ENCODE data around the gene MYLK4.

The MYLK4 gene

GRCh38 chr6:2741756-2742155, 9.0 kb downstream of the MYLK4 start:
- no peaks in the 10 kb centered on the region for H3K79me2 ChIP-seq (ENCODE audit: insufficient read depth, low read length)
- no peaks in the 10 kb centered on the region for H4K20me1 ChIP-seq (ENCODE audit: insufficient read depth, low read length, poor library complexity, severe bottlenecking)
- no peaks in the 10 kb centered on the region for H3F3A ChIP-seq (ENCODE audit: low read depth)
- H3K9me3 ChIP-seq (ENCODE audit: insufficient read depth, low read depth, low read length) = no peaks in the 10 kb centered on the region
- H3K4me1 ChIP-seq (ENCODE audit: insufficient read depth, low read length, poor library complexity, severe bottlenecking) = peaks cover 39% of the 10 kb centered on the region
- H3K9ac ChIP-seq (ENCODE audit: low read depth, low read length, poor library complexity, severe bottlenecking) = no peak overlapping the region
- no peak overlapping the region for H2AFZ ChIP-seq (ENCODE audit: low read length)
- no peaks in the 10 kb centered on the region for H3K36me3 ChIP-seq (ENCODE audit: insufficient read depth, low read length)
- no peaks in the 10 kb centered on the region for H3K27me3 ChIP-seq (ENCODE audit: insufficient read depth, low read length, poor library complexity, severe bottlenecking)
- no peak for TF ChIP-seq EZH2phosphoT487 (IDR thresholded peaks at IDR 0.05; ENCODE audit: borderline replicate concordance)
- no peak for TF ChIP-seq CTCF (conservative IDR thresholded peaks at IDR 0.05; ENCODE audit: low read length)
- H3K4me3 ChIP-seq (ENCODE audit: low read length, poor library complexity, severe bottlenecking) = no peak overlapping the region
- H3K4me2 ChIP-seq (ENCODE audit: low read depth, low read length, poor library complexity, severe bottlenecking) = no peak overlapping the region
- no peaks in the 10 kb centered on the region for H3K9me2 ChIP-seq (replicated peaks; ENCODE audit: low read depth, low read length)

GRCh38 chr6:2740581-2740980, 10.1 kb downstream of the MYLK4 start:
- Histone ChIP-seq H3K9ac (ENCODE audit: low read depth, low read length, poor library complexity, severe bottlenecking) (no peak overlapping the region), H3K9me3 (ENCODE audit: insufficient read depth, low read depth, low read length) (no peaks in the 10 kb centered on the region), H3K36me3 (ENCODE audit: insufficient read depth, low read length) (no peaks in the 10 kb centered on the region), H2AFZ (ENCODE audit: low read length) (no peak overlapping the region; the same call in 1 of the 2 replicates), H3K4me2 (ENCODE audit: low read depth, low read length, poor library complexity, severe bottlenecking) (no peak overlapping the region), H3K27me3 (ENCODE audit: insufficient read depth, low read length, poor library complexity, severe bottlenecking) (no peaks in the 10 kb centered on the region), H3K79me2 (ENCODE audit: insufficient read depth, low read length) (no peaks in the 10 kb centered on the region), H3F3A (ENCODE audit: low read depth) (no peaks in the 10 kb centered on the region), H3K4me3 (ENCODE audit: low read length, poor library complexity, severe bottlenecking) (no peak overlapping the region), H3K4me1 (ENCODE audit: insufficient read depth, low read length, poor library complexity, severe bottlenecking) (peaks cover 35% of the 10 kb centered on the region), H3K9me2 (replicated peaks; ENCODE audit: low read depth, low read length) (no peaks in the 10 kb centered on the region), H4K20me1 (ENCODE audit: insufficient read depth, low read length, poor library complexity, severe bottlenecking) (no peaks in the 10 kb centered on the region)
- no peak for TF ChIP-seq CTCF (conservative IDR thresholded peaks at IDR 0.05; ENCODE audit: low read length)
- TF ChIP-seq EZH2phosphoT487 (IDR thresholded peaks at IDR 0.05; ENCODE audit: borderline replicate concordance) = no peak

GRCh38 chr6:2739335-2739734, 11.4 kb downstream of the MYLK4 start:
- H3K4me1 ChIP-seq (ENCODE audit: insufficient read depth, low read length, poor library complexity, severe bottlenecking) = peaks cover 29% of the 10 kb centered on the region
- no peaks in the 10 kb centered on the region for H3K9me2 ChIP-seq (replicated peaks; ENCODE audit: low read depth, low read length)
- no peaks in the 10 kb centered on the region for H3F3A ChIP-seq (ENCODE audit: low read depth)
- TF ChIP-seq EZH2phosphoT487 (IDR thresholded peaks at IDR 0.05; ENCODE audit: borderline replicate concordance) = no peak
- no peak for TF ChIP-seq CTCF (conservative IDR thresholded peaks at IDR 0.05; ENCODE audit: low read length)
- H2AFZ ChIP-seq (ENCODE audit: low read length) = peak overlapping the region; percentile 65; the same call in 1 of the 2 replicates
- H3K9me3 ChIP-seq (ENCODE audit: insufficient read depth, low read depth, low read length) = no peaks in the 10 kb centered on the region
- no peak overlapping the region for H3K4me2 ChIP-seq (ENCODE audit: low read depth, low read length, poor library complexity, severe bottlenecking)
- no peak overlapping the region for H3K4me3 ChIP-seq (ENCODE audit: low read length, poor library complexity, severe bottlenecking)
- no peaks in the 10 kb centered on the region for H4K20me1 ChIP-seq (ENCODE audit: insufficient read depth, low read length, poor library complexity, severe bottlenecking)
- H3K9ac ChIP-seq (ENCODE audit: low read depth, low read length, poor library complexity, severe bottlenecking) = no peak overlapping the region
- no peaks in the 10 kb centered on the region for H3K27me3 ChIP-seq (ENCODE audit: insufficient read depth, low read length, poor library complexity, severe bottlenecking)
- H3K36me3 ChIP-seq (ENCODE audit: insufficient read depth, low read length) = no peaks in the 10 kb centered on the region
- H3K79me2 ChIP-seq (ENCODE audit: insufficient read depth, low read length) = no peaks in the 10 kb centered on the region

All from Loucy (cell line).